GM23338 (cell line): ENCODE data around the gene KLF11. TPM values are rescaled to one million over a fixed set of nuclear protein-coding genes. Genes with fewer than 3 reads are reported as not detected.
A peak's percentile ranks its signal among the peaks of the same experiment; 100 is the strongest.

Experiments
- ATAC-seq: fragments of 200-7000 bp; cut with Tn5 transposase; 3 replicates; pipeline ENCODE4 v1.9.1; 2020
- DNase-seq: peaks from one replicate; pipeline ENCODE4 v3.0.0-alpha.2; 2015; ENCODE audit warnings: low spot score
- H2AFZ ChIP-seq: fragments of 200-600 bp; sonication (generic); 2 replicates; pipeline ENCODE4 v1.8.0; 2016; ENCODE audit warnings: antibody characterized with exemption, mild to moderate bottlenecking, moderate library complexity
- H3F3A ChIP-seq: fragments of 200-600 bp; sonication (generic); replicated peaks from 2 replicates; pipeline ENCODE4 v1.8.0; 2017; ENCODE audit warnings: antibody characterized with exemption, mixed run types, low read depth
- H3K27ac ChIP-seq: fragments of 200-600 bp; sonication (generic); 2 replicates; pipeline ENCODE4 v1.6.1; 2016; ENCODE audit warnings: low read depth
- H3K27me3 ChIP-seq: fragments of 200-600 bp; sonication (generic); 2 replicates; pipeline ENCODE4 v1.8.0; 2016; ENCODE audit warnings: mild to moderate bottlenecking, mixed run types, moderate library complexity; ENCODE audit not compliant: insufficient read depth
- H3K36me3 ChIP-seq: fragments of 200-600 bp; sonication (generic); 2 replicates; pipeline ENCODE4 v1.8.0; 2016; ENCODE audit warnings: mild to moderate bottlenecking; ENCODE audit not compliant: insufficient read depth
- H3K4me1 ChIP-seq: fragments of 200-600 bp; sonication (generic); 2 replicates; pipeline ENCODE4 v1.8.0; 2016; ENCODE audit warnings: mild to moderate bottlenecking, moderate library complexity; ENCODE audit not compliant: insufficient read depth
- H3K4me2 ChIP-seq: fragments of 200-600 bp; sonication (generic); 2 replicates; pipeline ENCODE4 v1.7.1; 2017; ENCODE audit warnings: mixed run types
- H3K4me3 ChIP-seq: fragments of 200-600 bp; sonication (generic); 2 replicates; pipeline ENCODE4 v1.6.1; 2016; ENCODE audit warnings: mixed run types
- H3K79me2 ChIP-seq: fragments of 200-600 bp; sonication (generic); replicated peaks from 2 replicates; pipeline ENCODE4 v1.8.0; 2017; ENCODE audit warnings: mild to moderate bottlenecking; ENCODE audit not compliant: insufficient read depth
- H3K9me2 ChIP-seq: fragments of 200-600 bp; sonication (generic); 2 replicates; pipeline ENCODE4 v1.8.0; 2017; ENCODE audit not compliant: insufficient read depth
- H4K20me1 ChIP-seq: fragments of 200-600 bp; sonication (generic); replicated peaks from 2 replicates; pipeline ENCODE4 v1.8.0; 2017; ENCODE audit warnings: mild to moderate bottlenecking; ENCODE audit not compliant: insufficient read depth
- H3K27ac Mint-ChIP-seq: 2 replicates; pipeline ENCODE4 v1.8.0; 2020; ENCODE audit warnings: inconsistent platforms, mild to moderate bottlenecking, moderate library complexity, mixed read lengths
- H3K27me3 Mint-ChIP-seq: 3 replicates; pipeline ENCODE4 v1.8.0; 2022; ENCODE audit warnings: low read depth, mild to moderate bottlenecking, moderate library complexity, mixed read lengths, inconsistent platforms; ENCODE audit not compliant: insufficient read depth, poor library complexity
- H3K36me3 Mint-ChIP-seq: 3 replicates; pipeline ENCODE4 v1.8.0; 2021; ENCODE audit warnings: low read depth, mild to moderate bottlenecking, inconsistent platforms, moderate library complexity, mixed read lengths
- H3K4me1 Mint-ChIP-seq: 3 replicates; pipeline ENCODE4 v1.8.0; 2020; ENCODE audit warnings: mild to moderate bottlenecking, inconsistent platforms, mixed read lengths
- H3K4me3 Mint-ChIP-seq: 3 replicates; pipeline ENCODE4 v1.8.0; 2021; ENCODE audit warnings: moderate library complexity, mild to moderate bottlenecking, inconsistent platforms, mixed read lengths
- H3K9me3 Mint-ChIP-seq: 3 replicates; pipeline ENCODE4 v1.8.0; 2020; ENCODE audit warnings: moderate library complexity, mild to moderate bottlenecking, inconsistent platforms, mixed read lengths
- CREB1 ChIP-seq: fragments of 250-450 bp; sonication (Bioruptor Pico); IDR thresholded peaks from 2 replicates; pipeline ENCODE4 v1.5.0; 2020; ENCODE audit warnings: low read depth, mild to moderate bottlenecking, moderate library complexity
- ETS1 ChIP-seq: IDR thresholded peaks from 2 replicates; pipeline ENCODE4 v1.6.1; 2016; ENCODE audit warnings: antibody characterized with exemption
- EZH2 ChIP-seq: fragments of 200-600 bp; sonication (generic); IDR thresholded peaks from one replicate; pipeline ENCODE4 v1.8.0; 2017; ENCODE audit warnings: antibody characterized with exemption, mild to moderate bottlenecking, low read depth; ENCODE audit not compliant: unreplicated experiment
- EZH2phosphoT487 ChIP-seq: fragments of 200-600 bp; sonication (generic); IDR thresholded peaks from one replicate; pipeline ENCODE4 v1.8.1; 2018; ENCODE audit warnings: antibody characterized with exemption; ENCODE audit not compliant: unreplicated experiment
- NANOG ChIP-seq: IDR thresholded peaks from 2 replicates; pipeline ENCODE4 v1.6.1; 2016; ENCODE audit warnings: antibody characterized with exemption, borderline replicate concordance
- POLR2AphosphoS5 ChIP-seq: IDR thresholded peaks from 2 replicates; pipeline ENCODE4 v1.6.1; 2016; ENCODE audit warnings: antibody characterized with exemption, low read depth
- STAT1 ChIP-seq: IDR thresholded peaks from one replicate; pipeline ENCODE4 v1.6.1; 2016; ENCODE audit warnings: antibody characterized with exemption; ENCODE audit not compliant: unreplicated experiment
- ZNF114 ChIP-seq: fragments of 250-450 bp; sonication (Bioruptor Pico); IDR thresholded peaks from 2 replicates; pipeline ENCODE4 v1.5.0; 2020; ENCODE audit warnings: mild to moderate bottlenecking, moderate library complexity
- ZNF331 ChIP-seq: fragments of 250-450 bp; sonication (Bioruptor Pico); IDR thresholded peaks from 2 replicates; pipeline ENCODE4 v1.5.0; 2020; ENCODE audit warnings: low read depth, mild to moderate bottlenecking, moderate library complexity
- polyA plus RNA-seq: library from polyadenylated mRNA; unstranded; fragments of >200 nt; fragmentation: Nextera tagmentation; extraction: Ambion mirVana; gene quantifications from 2 replicates; pipeline ENCODE4 v1.2.1, GENCODE V29; 2016
- total RNA-seq: library from RNA; depleted of rRNA; stranded (reverse); fragments of >200 nt; shearing (Covaris generic); gene quantifications from 2 replicates; pipeline ENCODE4 v1.2.3, GENCODE V29; 2014
- TF ChIP-seq, protein P1 (sequence below), 2 experiments: fragments of 200-600 bp in 1 of 2; sonication (generic) in 1 of 2; conservative IDR thresholded peaks; 2 replicates each; pipeline versions ENCODE4 v1.5.1 to v1.6.1; 2016 to 2017; ENCODE audit warnings: antibody characterized with exemption in 2 of 2, low read depth in 2 of 2, mild to moderate bottlenecking in 2 of 2, moderate library complexity in 1 of 2

KLF11 gene
- total and polyA plus RNA-seq, 2 experiments from 2014 or later: 1.4 to 5.6 TPM

DNA sequence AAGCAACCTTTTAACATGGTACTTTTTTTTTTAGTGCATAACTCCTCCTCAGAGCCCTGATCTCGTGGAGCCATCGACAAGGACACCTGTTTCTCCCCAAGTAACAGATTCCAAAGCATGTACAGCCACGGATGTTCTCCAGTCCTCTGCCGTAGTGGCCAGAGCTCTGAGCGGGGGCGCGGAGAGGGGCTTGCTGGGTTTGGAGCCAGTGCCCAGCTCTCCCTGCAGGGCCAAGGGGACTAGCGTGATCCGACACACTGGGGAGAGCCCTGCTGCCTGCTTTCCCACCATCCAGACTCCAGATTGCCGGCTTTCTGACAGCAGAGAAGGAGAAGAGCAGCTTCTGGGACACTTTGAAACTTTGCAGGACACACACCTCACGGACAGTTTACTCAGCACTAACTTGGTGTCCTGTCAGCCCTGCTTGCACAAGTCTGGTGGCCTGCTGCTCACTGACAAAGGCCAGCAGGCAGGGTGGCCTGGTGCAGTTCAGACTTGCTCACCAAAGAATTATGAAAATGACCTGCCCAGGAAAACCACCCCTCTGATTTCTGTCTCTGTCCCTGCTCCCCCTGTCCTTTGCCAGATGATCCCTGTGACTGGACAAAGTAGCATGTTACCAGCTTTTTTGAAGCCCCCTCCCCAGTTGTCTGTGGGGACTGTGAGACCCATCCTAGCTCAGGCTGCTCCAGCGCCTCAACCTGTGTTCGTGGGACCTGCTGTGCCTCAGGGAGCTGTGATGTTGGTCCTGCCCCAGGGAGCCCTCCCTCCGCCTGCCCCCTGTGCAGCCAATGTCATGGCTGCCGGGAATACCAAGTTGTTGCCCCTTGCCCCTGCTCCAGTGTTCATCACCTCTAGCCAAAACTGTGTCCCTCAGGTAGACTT is 4.5 kb downstream of the KLF11 start:
- no peak for ATAC-seq
- TF ChIP-seq STAT1 (no peak), NANOG (no peak), EZH2phosphoT487 (no peak), EZH2 (no peak), POLR2AphosphoS5 (no peak), ETS1 (no peak), CREB1 (CRISPR knock-in tag) (no peak), ZNF331 (CRISPR knock-in tag) (no peak), ZNF114 (CRISPR knock-in tag) (no peak)
- TF ChIP-seq, protein P1, sequence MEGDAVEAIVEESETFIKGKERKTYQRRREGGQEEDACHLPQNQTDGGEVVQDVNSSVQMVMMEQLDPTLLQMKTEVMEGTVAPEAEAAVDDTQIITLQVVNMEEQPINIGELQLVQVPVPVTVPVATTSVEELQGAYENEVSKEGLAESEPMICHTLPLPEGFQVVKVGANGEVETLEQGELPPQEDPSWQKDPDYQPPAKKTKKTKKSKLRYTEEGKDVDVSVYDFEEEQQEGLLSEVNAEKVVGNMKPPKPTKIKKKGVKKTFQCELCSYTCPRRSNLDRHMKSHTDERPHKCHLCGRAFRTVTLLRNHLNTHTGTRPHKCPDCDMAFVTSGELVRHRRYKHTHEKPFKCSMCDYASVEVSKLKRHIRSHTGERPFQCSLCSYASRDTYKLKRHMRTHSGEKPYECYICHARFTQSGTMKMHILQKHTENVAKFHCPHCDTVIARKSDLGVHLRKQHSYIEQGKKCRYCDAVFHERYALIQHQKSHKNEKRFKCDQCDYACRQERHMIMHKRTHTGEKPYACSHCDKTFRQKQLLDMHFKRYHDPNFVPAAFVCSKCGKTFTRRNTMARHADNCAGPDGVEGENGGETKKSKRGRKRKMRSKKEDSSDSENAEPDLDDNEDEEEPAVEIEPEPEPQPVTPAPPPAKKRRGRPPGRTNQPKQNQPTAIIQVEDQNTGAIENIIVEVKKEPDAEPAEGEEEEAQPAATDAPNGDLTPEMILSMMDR (conservative IDR thresholded peaks at IDR 0.05; ENCODE audit: low read depth in 2 of 2): no peak
- H3K4me1 Mint-ChIP-seq: peaks cover 7% of the 10 kb centered on the region
- H3K27me3 ChIP-seq: peaks cover 6% of the 10 kb centered on the region
- H3K27ac ChIP-seq: no peak overlapping the region
- DNase-seq: no peak
- H3K9me3 Mint-ChIP-seq: peaks cover 12% of the 10 kb centered on the region
- peaks cover 31% of the 10 kb centered on the region for H3K36me3 Mint-ChIP-seq
- H3K4me3 ChIP-seq: no peak overlapping the region
- 0 out of 2 replicates have a peak, but pooled peaks cover under 1% of the 10 kb centered on the region for H3F3A ChIP-seq
- H3K36me3 ChIP-seq: no peaks in the 10 kb centered on the region
- no peaks in the 10 kb centered on the region for H3K79me2 ChIP-seq
- H3K4me1 ChIP-seq: 0 out of 2 replicates have a peak, but pooled peaks cover 5% of the 10 kb centered on the region
- no peak overlapping the region for H2AFZ ChIP-seq
- H4K20me1 ChIP-seq: peaks cover 9% of the 10 kb centered on the region
- H3K4me3 Mint-ChIP-seq: no peak overlapping the region
- no peak overlapping the region for H3K4me2 ChIP-seq
- peaks cover 21% of the 10 kb centered on the region for H3K27me3 Mint-ChIP-seq
- no peaks in the 10 kb centered on the region for H3K9me2 ChIP-seq
- H3K27ac Mint-ChIP-seq: no peak overlapping the region; the same call in 1 of the 2 replicates

GRCh38 chr2:10048501-10049171 is 5.3 kb downstream of the KLF11 start:
- Histone ChIP-seq H3K27ac (no peak overlapping the region), H3K79me2 (no peaks in the 10 kb centered on the region), H3K4me2 (no peak overlapping the region), H3K4me3 (no peak overlapping the region), H3K4me1 (0 out of 2 replicates have a peak, but pooled peaks cover 5% of the 10 kb centered on the region), H3K27me3 (peaks cover 6% of the 10 kb centered on the region), H3K9me2 (no peaks in the 10 kb centered on the region), H3K36me3 (no peaks in the 10 kb centered on the region), H3F3A (no peaks in the 10 kb centered on the region), H2AFZ (no peak overlapping the region), H4K20me1 (peaks cover 9% of the 10 kb centered on the region)
- Mint-ChIP-seq H3K4me1 (peaks cover 7% of the 10 kb centered on the region), H3K27me3 (peaks cover 20% of the 10 kb centered on the region), H3K27ac (no peak overlapping the region), H3K9me3 (peaks cover 12% of the 10 kb centered on the region), H3K4me3 (no peak overlapping the region), H3K36me3 (peaks cover 31% of the 10 kb centered on the region)
- ATAC-seq: peak; percentile 20
- peak; percentile 65 for DNase-seq
- TF ChIP-seq, protein P1 (conservative IDR thresholded peaks at IDR 0.05; ENCODE audit: low read depth in 2 of 2): peak; percentile 66 to 73
- no peak for TF ChIP-seq ETS1
